ENCODE results near the gene KLHL22.
"Not testable (repeated sequence)": the region's sequence is repeated elsewhere in the genome, so short reads cannot be mapped to it uniquely, and the experiment has no call there.

The KLHL22 gene

DNA sequence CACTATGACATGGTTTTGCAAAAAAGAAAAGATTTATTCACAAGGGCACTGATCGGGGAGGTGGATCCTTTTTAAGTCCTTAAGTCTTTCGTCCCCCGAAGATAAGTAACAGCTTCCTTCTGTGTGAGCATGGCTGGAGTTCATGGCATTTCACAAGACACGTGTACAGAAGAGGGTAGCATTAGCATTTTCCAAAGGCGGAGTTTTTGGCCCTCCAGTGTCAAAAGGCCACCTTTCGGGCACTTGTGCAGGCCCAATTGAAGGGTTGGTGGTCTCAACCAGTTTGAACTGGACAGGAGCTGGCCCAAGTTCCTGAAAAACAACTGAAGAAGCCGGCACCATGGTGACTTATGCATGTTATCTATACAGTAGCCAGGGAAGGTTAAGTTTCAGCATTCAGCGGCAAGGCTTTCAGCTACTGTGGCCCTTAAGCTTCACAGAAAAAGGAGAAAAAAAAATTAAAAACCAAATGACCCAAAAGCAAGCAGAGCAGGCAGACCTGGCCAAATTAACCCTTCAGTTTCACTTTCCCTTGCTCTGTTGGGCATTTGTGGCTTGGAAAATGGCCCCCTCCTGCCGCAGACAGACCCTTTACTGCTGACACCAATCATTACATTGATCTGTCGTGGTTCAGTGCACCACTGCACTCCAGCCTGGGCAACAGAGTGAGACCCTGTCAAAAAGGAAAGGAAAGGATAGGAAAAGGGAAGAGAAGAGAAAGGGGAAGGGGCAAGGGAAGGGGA, 83.0 kb downstream of the KLHL22 start:
- H3K4me3 ChIP-seq (replicated peaks; ENCODE audit: low read depth, low read length), result no peak overlapping the region
- TF ChIP-seq, protein P1, sequence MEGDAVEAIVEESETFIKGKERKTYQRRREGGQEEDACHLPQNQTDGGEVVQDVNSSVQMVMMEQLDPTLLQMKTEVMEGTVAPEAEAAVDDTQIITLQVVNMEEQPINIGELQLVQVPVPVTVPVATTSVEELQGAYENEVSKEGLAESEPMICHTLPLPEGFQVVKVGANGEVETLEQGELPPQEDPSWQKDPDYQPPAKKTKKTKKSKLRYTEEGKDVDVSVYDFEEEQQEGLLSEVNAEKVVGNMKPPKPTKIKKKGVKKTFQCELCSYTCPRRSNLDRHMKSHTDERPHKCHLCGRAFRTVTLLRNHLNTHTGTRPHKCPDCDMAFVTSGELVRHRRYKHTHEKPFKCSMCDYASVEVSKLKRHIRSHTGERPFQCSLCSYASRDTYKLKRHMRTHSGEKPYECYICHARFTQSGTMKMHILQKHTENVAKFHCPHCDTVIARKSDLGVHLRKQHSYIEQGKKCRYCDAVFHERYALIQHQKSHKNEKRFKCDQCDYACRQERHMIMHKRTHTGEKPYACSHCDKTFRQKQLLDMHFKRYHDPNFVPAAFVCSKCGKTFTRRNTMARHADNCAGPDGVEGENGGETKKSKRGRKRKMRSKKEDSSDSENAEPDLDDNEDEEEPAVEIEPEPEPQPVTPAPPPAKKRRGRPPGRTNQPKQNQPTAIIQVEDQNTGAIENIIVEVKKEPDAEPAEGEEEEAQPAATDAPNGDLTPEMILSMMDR (IDR thresholded peaks at IDR 0.05; ENCODE audit: low read length, missing control alignments), result no peak
- no peak for DNase-seq (ENCODE audit: low read depth)

DNA sequence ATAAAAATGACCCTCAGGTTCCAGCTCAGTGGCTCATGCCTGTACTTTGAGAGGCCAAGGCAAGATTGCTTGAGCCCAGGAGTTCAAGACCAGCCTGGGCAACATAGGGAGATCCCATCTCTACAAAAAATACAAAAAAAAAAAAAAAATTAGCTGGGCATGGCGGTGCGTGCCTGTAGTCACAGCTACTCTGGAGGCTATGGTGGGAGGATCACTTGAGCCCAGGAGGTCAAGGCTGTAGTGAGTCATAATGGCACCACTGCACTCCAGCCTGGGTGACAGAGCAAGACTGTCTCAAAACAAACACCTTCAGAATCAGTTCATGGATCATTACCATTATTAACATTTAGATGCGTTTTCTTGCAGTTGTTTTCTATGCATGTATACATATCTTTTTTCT, 86.2 kb downstream of the KLHL22 start:
- not testable (repeated sequence) for DNase-seq (ENCODE audit: low read depth); H3K4me3 ChIP-seq (replicated peaks; ENCODE audit: low read depth, low read length)

DNA sequence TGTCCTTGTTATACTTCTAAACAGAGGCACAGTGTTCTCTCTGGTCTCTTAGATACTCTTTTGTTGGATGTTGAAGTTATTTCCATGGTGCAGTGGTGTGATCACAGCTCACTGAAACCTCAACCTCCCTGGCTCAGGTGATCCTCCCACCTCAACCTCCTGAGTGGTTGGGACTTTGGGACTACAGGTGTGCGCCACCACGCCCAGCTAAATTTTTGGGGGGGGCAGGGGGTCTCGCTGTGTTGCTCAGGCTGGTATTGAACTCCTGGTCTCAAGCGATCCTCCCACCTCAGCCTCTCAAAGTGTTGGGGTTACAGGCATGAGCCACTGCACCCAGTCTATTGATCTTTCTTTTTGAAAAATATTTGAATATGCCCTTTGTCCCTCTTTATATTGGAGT, 86.7 kb downstream of the KLHL22 start:
- TF ChIP-seq, protein P1 (IDR thresholded peaks at IDR 0.05; ENCODE audit: low read length, missing control alignments), result no peak
- DNase-seq (ENCODE audit: low read depth), result no peak
- no peak overlapping the region for H3K4me3 ChIP-seq (replicated peaks; ENCODE audit: low read depth, low read length)

DNA sequence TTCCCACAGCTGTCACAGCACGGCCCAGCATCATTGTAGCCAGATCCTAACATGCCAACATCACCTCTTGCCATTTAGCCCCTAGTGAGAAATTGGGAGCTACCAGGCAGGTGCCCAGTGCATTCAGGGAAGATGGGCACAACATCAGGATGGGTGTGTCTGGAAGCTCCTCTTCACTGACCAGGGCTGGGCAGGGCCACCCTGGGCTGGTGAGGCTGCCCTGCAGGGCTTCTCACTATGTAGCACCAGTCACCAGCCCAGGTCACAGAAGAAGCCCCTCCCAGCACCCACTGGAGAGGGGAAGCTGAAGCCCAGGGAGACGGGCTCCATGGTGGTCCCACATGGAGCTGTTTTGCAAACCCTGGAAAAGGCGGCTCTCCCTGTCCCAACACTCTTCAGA, 87.8 kb downstream of the KLHL22 start:
- TF ChIP-seq, protein P1 (IDR thresholded peaks at IDR 0.05; ENCODE audit: low read length, missing control alignments), result no peak
- DNase-seq (ENCODE audit: low read depth), result no peak
- H3K4me3 ChIP-seq (replicated peaks; ENCODE audit: low read depth, low read length), result no peak overlapping the region

DNA sequence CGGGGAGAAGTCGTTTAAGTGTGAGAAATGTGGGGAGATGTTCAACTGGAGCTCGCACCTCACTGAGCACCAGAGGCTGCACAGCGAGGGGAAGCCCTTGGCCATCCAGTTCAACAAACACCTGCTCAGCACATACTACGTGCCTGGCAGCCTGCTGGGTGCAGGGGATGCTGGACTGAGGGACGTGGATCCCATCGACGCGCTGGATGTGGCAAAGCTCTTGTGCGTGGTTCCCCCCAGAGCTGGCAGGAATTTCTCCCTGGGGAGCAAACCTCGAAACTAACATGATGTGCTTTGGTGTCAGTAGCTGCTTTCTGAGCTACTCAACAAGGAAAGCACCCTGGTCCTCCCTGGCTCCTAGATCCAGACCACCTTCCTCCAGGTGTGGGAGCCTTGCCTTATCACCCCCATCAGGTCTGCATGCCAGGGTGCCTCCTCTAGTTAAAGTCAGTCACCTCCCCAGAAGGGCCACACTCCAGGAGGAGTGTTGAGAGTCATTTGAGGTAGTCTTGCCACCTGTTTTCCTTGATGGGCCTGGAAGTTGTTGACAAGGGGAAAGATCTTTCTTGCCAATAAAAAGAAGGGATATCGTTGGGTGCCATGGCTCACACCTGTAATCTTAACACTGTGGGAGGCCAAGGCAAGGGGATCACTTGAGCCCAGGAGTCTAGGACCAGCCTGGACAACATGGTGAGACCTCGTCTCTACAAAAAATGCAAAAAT, 88.7 kb downstream of the KLHL22 start:
- DNase-seq (ENCODE audit: low read depth), result no peak
- TF ChIP-seq, protein P1 (IDR thresholded peaks at IDR 0.05; ENCODE audit: low read length, missing control alignments), result no peak

DNA sequence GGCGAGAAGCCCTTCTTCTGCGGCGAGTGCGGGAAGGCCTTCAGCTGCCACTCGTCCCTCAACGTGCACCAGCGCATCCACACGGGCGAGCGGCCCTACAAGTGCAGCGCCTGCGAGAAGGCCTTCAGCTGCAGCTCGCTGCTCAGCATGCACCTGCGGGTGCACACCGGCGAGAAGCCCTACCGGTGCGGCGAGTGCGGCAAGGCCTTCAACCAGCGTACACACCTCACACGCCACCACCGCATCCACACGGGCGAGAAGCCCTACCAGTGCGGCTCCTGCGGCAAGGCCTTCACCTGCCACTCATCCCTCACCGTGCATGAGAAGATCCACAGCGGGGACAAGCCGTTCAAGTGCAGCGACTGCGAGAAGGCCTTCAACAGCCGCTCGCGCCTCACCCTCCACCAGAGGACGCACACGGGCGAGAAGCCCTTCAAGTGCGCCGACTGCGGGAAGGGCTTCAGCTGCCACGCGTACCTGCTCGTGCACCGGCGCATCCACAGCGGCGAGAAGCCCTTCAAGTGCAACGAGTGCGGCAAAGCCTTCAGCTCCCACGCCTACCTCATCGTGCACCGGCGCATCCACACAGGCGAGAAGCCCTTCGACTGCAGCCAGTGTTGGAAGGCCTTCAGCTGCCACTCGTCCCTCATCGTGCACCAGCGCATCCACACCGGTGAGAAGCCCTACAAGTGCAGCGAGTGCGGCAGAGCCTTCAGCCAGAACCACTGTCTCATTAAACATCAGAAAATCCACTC, 89.5 kb downstream of the KLHL22 start:
- TF ChIP-seq, protein P1 (IDR thresholded peaks at IDR 0.05; ENCODE audit: low read length, missing control alignments), result no peak
- no peak overlapping the region for H3K4me3 ChIP-seq (replicated peaks; ENCODE audit: low read depth, low read length)
- DNase-seq (ENCODE audit: low read depth), result no peak

More for the DNA sequence above, 88.7 kb downstream of the KLHL22 start:
- H3K4me3 ChIP-seq (replicated peaks; ENCODE audit: low read depth, low read length), result no peak overlapping the region

DNA sequence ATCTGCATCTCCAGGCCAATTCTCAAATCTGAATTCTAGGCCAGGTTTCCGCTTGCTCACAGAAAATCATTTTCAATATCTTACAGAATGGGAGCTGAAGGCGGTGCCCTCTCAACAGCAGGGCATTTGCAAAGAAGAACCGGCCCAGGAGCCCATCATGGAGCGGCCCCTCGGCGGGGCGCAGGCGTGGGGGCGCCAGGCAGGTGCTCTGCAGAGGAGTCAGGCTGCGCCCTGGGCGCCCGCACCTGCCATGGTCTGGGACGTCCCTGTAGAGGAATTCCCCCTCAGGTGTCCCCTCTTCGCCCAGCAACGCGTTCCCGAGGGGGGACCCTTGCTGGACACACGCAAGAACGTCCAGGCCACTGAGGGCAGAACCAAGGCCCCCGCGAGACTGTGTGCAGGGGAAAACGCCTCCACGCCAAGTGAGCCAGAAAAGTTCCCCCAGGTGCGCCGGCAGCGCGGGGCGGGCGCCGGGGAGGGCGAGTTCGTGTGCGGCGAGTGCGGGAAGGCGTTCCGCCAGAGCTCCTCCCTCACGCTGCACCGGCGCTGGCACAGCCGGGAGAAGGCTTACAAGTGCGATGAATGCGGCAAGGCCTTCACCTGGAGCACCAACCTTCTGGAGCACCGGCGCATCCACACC, 90.2 kb downstream of the KLHL22 start:
- H3K4me3 ChIP-seq (replicated peaks; ENCODE audit: low read depth, low read length), result no peak overlapping the region
- DNase-seq (ENCODE audit: low read depth), result no peak
- TF ChIP-seq, protein P1 (IDR thresholded peaks at IDR 0.05; ENCODE audit: low read length, missing control alignments), result no peak

All from fibroblast of pulmonary artery (primary cell).